Activated CD4-positive, alpha-beta T cell treated with anti-CD3 and anti-CD28 coated beads, Interleukin-2, amount 50 U/mL, for 4 hours (primary cell): Measurements from ENCODE around the gene ADAMTS10.
"Not testable (repeated sequence)": the region's sequence is repeated elsewhere in the genome, so short reads cannot be mapped to it uniquely, and the experiment has no call there.

Experiments
- DNase-seq, 2 experiments: peaks; one replicate each; pipeline ENCODE4 v3.0.0-alpha.2; 2020

ADAMTS10 gene

GRCh38 chr19:8610041-8610935 lies at the start of gene ADAMTS10:
Gene ADAMTS10 (minus strand): TSS chr19:8610715. CDS start chr19:8605710, 5,005 bp downstream.
- DNase-seq: peak in 1 of 2 experiments; percentile 8

- DNase-seq: no peak
Measured at GRCh38 chr19:8659905-8660304, 49.4 kb upstream of the ADAMTS10 start.

- no peak for DNase-seq
Measured at GRCh38 chr19:8657869-8658268, 47.4 kb upstream of the ADAMTS10 start.

- peak; percentile 12 to 37 for DNase-seq
Measured at GRCh38 chr19:8655340-8655709, 44.8 kb upstream of the ADAMTS10 start.

- DNase-seq: peak; percentile 56 to 58
Measured at GRCh38 chr19:8654591-8655339, 44.2 kb upstream of the ADAMTS10 start.

GRCh38 chr19:8648240-8648639 lies 37.7 kb upstream of the ADAMTS10 start:
- no peak for DNase-seq

- DNase-seq: no peak
Measured at GRCh38 chr19:8643860-8644653, 33.5 kb upstream of the ADAMTS10 start.

GRCh38 chr19:8642561-8642960 lies 32.0 kb upstream of the ADAMTS10 start:
- no peak for DNase-seq

GRCh38 chr19:8641908-8642547 lies 31.5 kb upstream of the ADAMTS10 start:
- no peak for DNase-seq

GRCh38 chr19:8641221-8641907 lies 30.8 kb upstream of the ADAMTS10 start:
- no peak for DNase-seq

- no peak for DNase-seq
Measured at GRCh38 chr19:8640402-8641004, 30.0 kb upstream of the ADAMTS10 start.

GRCh38 chr19:8639821-8640401 lies 29.4 kb upstream of the ADAMTS10 start:
- DNase-seq: no peak

GRCh38 chr19:8638078-8638619 lies 27.6 kb upstream of the ADAMTS10 start:
- no peak for DNase-seq

GRCh38 chr19:8637070-8637469 lies 26.6 kb upstream of the ADAMTS10 start:
- not testable (repeated sequence) for DNase-seq

- no peak for DNase-seq
Measured at GRCh38 chr19:8635422-8635821, 24.9 kb upstream of the ADAMTS10 start.

GRCh38 chr19:8631425-8631819 lies 20.9 kb upstream of the ADAMTS10 start:
- no peak for DNase-seq

GRCh38 chr19:8630796-8631424 lies 20.4 kb upstream of the ADAMTS10 start:
- DNase-seq: no peak

- no peak for DNase-seq
Measured at GRCh38 chr19:8629996-8630683, 19.6 kb upstream of the ADAMTS10 start, which contains the start of gene NFILZ. Gene NFILZ (plus strand): TSS chr19:8630633. CDS start chr19:8676766, 46,133 bp downstream.

- no peak for DNase-seq
Measured at GRCh38 chr19:8629184-8629583, 18.7 kb upstream of the ADAMTS10 start.

- DNase-seq: no peak
Measured at GRCh38 chr19:8626842-8627241, 16.3 kb upstream of the ADAMTS10 start.
